Spleen (tissue), 11 donors: ENCODE results near the gene CCN5. TPM values are rescaled to one million over a fixed set of nuclear protein-coding genes. Genes with fewer than 3 reads are reported as not detected.

Experiments
- DNase-seq: peaks from one replicate; pipeline ENCODE4 v3.0.0-alpha.2; 2020
- H3K27ac ChIP-seq, 8 donors: fragments of 200-600 bp; sonication (generic) in 7 of 8; 1 replicate in 4 of 8; 2 replicates in 4 of 8; pipeline versions ENCODE4 v1.5.0 to v1.8.0; 2016 to 2021; ENCODE audit warnings: inconsistent platforms in 4 of 8, mild to moderate bottlenecking in 4 of 8, moderate library complexity in 1 of 8
- H3K27me3 ChIP-seq, 7 donors: fragments of 200-600 bp; sonication (generic) in 6 of 7; replicated peaks in 1 of 7; 1 replicate in 4 of 7; 2 replicates in 3 of 7; pipeline versions ENCODE4 v1.5.0 to v1.8.0; 2016 to 2021; ENCODE audit warnings: inconsistent platforms in 3 of 7, mild to moderate bottlenecking in 1 of 7
- H3K36me3 ChIP-seq, 6 donors: fragments of 200-600 bp; sonication (generic) in 5 of 6; 1 replicate in 4 of 6; 2 replicates in 2 of 6; pipeline versions ENCODE4 v1.5.0 to v1.8.0; 2016 to 2021; ENCODE audit warnings: inconsistent platforms in 2 of 6
- H3K4me1 ChIP-seq, 6 donors: fragments of 200-600 bp; sonication (generic) in 5 of 6; 1 replicate in 3 of 6; 2 replicates in 3 of 6; pipeline versions ENCODE4 v1.5.0 to v1.8.0; 2016 to 2021; ENCODE audit warnings: inconsistent platforms in 3 of 6
- H3K4me3 ChIP-seq, 8 donors: fragments of 200-600 bp; sonication (generic) in 7 of 8; 1 replicate in 4 of 8; 2 replicates in 4 of 8; pipeline versions ENCODE4 v1.5.0 to v1.8.0; 2016 to 2021; ENCODE audit warnings: inconsistent platforms in 4 of 8, mild to moderate bottlenecking in 4 of 8, moderate library complexity in 2 of 8
- H3K9me3 ChIP-seq, 8 donors: fragments of 200-600 bp; sonication (generic) in 7 of 8; 1 replicate in 4 of 8; 2 replicates in 4 of 8; pipeline versions ENCODE4 v1.5.0 to v1.8.0; 2016 to 2021; ENCODE audit warnings: inconsistent platforms in 4 of 8
- CTCF ChIP-seq, 11 experiments: fragments of 200-600 bp in 7 of 11; fragments of 450-650 bp in 4 of 11; sonication (generic) in 4 of 11; IDR thresholded peaks in 8 of 11; conservative IDR thresholded peaks in 3 of 11; 1 replicate in 7 of 11; 2 replicates in 4 of 11; pipeline versions ENCODE4 v1.4.0 to v1.8.0; 2016 to 2021; ENCODE audit warnings: antibody characterized with exemption in 11 of 11, inconsistent platforms in 4 of 11, mild to moderate bottlenecking in 1 of 11
- POLR2A ChIP-seq, 3 donors: fragments of 450-650 bp; IDR thresholded peaks; one replicate each; pipeline ENCODE4 v1.5.1; 2017; ENCODE audit warnings: antibody characterized with exemption in 3 of 3, mild to moderate bottlenecking in 1 of 3
- POLR2AphosphoS5 ChIP-seq, 3 donors: sonication (generic); formaldehyde crosslinking; IDR thresholded peaks; one replicate each; pipeline ENCODE4 v1.5.1; 2017; ENCODE audit warnings: antibody characterized with exemption in 3 of 3
- WGBS, 5 donors: extraction: QIAGEN DNeasy Blood & Tissue Kit in 3 of 5; methylation state at CpG; one replicate each; pipeline versions ENCODE4 v1.1.5 to v1.1.7; 2013 to 2018; 5-methylcytosine and 5-hydroxymethylcytosine counted together
- intact Hi-C: fragments of 100-400 bp; cut with DNase I; formaldehyde crosslinking; loops from one replicate; pipeline ENCODE4 v1.15.0; 2023; ENCODE audit warnings: low total_unique reads
- polyA plus RNA-seq, 3 donors: library from polyadenylated mRNA; stranded (reverse); fragments of 200-250 nt; gene quantifications; one replicate each; pipeline ENCODE4 v1.2.1, GENCODE V29; 2013
- total RNA-seq, 7 donors: library from RNA; depleted of rRNA in 3 of 7; stranded (reverse); fragments of >200 nt in 3 of 7; fragmentation: NEBNext Ultra II Directional in 4 of 7; extraction: Animal tissue kit (Norgen Biotek cat#: 25700) in 4 of 7; gene quantifications; one replicate each; pipeline versions ENCODE4 v1.1.0 to v1.2.1, GENCODE V29; 2016 to 2021
- donor health status: healthy with polysubstance abuse.
- donor health status: DM: no; HTN: no; CAD: no; lungs with moderate emphysema.
- donor health status: DM: no; HTN: no; CAD: no.
- donor health status: Bipolar disorder and iron deficiency.
- donor health status: healthy.
- donor health status: DM: no; HTN: no; CAD: no.
- donor health status: DM: yes; HTN: yes; CAD: no.

The CCN5 gene
- total and polyA plus RNA-seq, 10 donors: 0.51 to 10.6 (median 1.5) TPM; not detected in 1

GRCh38 chr20:44702776-44703175, 12.4 kb upstream of the CCN5 start:
- Histone ChIP-seq H3K4me3 (no peak overlapping the region), H3K27ac (peak overlapping the region in 5 of 8 donors; percentile 26 to 65 (median 46)), H3K36me3 (no peaks in the 10 kb centered on the region), H3K27me3 (peaks cover 0 to 7% (median 0%) of the 10 kb centered on the region in 7 donors), H3K4me1 (peaks cover 3 to 30% (median 14%) of the 10 kb centered on the region in 6 donors), H3K9me3 (no peaks in the 10 kb centered on the region)
- intact Hi-C loops: no loop called here
- peak; percentile 85 for DNase-seq
- TF ChIP-seq CTCF (IDR thresholded peaks at IDR 0.05 in 8 of 11, conservative IDR thresholded peaks at IDR 0.05 in 3 of 11) (no peak), POLR2AphosphoS5 (IDR thresholded peaks at IDR 0.05) (peak; percentile 60 to 77 (median 70))
- WGBS, 5 donors: 13 to 30% (median 19%) methylated on average over 7 to 9 of the region's 9 CpGs

GRCh38 chr20:44703183-44703925, 11.8 kb upstream of the CCN5 start:
- Histone ChIP-seq H3K9me3 (no peaks in the 10 kb centered on the region), H3K4me3 (no peak overlapping the region), H3K27me3 (peaks cover 0 to 7% (median 0%) of the 10 kb centered on the region in 7 donors), H3K4me1 (peaks cover 3 to 30% (median 14%) of the 10 kb centered on the region in 6 donors), H3K36me3 (no peaks in the 10 kb centered on the region), H3K27ac (peak overlapping the region in 6 of 8 donors; percentile 26 to 65 (median 49))
- DNase-seq: no peak
- TF ChIP-seq POLR2A (IDR thresholded peaks at IDR 0.05): no peak
- TF ChIP-seq POLR2AphosphoS5 (IDR thresholded peaks at IDR 0.05): no peak
- TF ChIP-seq CTCF (IDR thresholded peaks at IDR 0.05 in 8 of 11, conservative IDR thresholded peaks at IDR 0.05 in 3 of 11): no peak
- intact Hi-C loops: no loop called here
- WGBS, 5 donors: 57 to 66% (median 65%) methylated on average over 11 to 12 of the region's 12 CpGs

DNA sequence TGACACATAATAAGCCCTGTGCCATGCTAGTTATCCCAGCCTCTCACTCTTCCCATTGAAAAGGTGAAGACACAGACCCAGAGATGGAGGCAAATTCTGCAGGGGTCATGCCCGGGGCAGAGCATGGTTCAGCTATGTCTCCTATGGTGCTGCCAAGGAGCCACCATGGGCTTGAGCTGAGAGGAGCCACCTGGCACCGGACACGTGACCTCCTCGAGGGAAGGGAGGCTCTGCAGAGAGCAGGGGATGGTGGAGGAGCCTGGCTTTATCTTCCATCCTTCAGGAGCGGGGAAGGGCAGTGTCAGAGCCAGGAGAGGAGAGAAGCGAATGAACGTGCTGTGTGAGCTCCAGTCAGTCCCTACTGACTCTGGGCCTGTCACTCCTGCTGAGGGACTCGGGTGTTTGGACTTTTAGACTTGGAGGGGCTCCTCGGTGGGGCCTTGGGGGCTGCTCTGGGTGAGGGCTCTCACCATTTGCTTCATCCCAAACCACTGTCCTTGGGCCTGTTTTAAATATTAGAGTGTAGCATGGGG, 11.1 kb upstream of the CCN5 start:
- no peak for DNase-seq
- no peak overlapping the region for H3K4me3 ChIP-seq
- H3K27ac ChIP-seq: no peak overlapping the region
- intact Hi-C loops: no loop called here
- H3K27me3 ChIP-seq: peaks cover 0 to 7% (median 0%) of the 10 kb centered on the region in 7 donors
- TF ChIP-seq CTCF (IDR thresholded peaks at IDR 0.05 in 8 of 11, conservative IDR thresholded peaks at IDR 0.05 in 3 of 11): no peak
- TF ChIP-seq POLR2AphosphoS5 (IDR thresholded peaks at IDR 0.05): no peak
- no peak for TF ChIP-seq POLR2A (IDR thresholded peaks at IDR 0.05)
- no peaks in the 10 kb centered on the region for H3K36me3 ChIP-seq
- peaks cover 3 to 30% (median 14%) of the 10 kb centered on the region in 6 donors for H3K4me1 ChIP-seq
- WGBS, 5 donors: 80 to 97% (median 87%) methylated on average over 9 of the region's 9 CpGs
- H3K9me3 ChIP-seq: no peaks in the 10 kb centered on the region

GRCh38 chr20:44704551-44704971, 10.6 kb upstream of the CCN5 start:
- Histone ChIP-seq H3K4me3 (no peak overlapping the region), H3K9me3 (no peaks in the 10 kb centered on the region), H3K27me3 (peaks cover 0 to 7% (median 0%) of the 10 kb centered on the region in 7 donors), H3K36me3 (no peaks in the 10 kb centered on the region), H3K27ac (no peak overlapping the region), H3K4me1 (peaks cover 3 to 30% (median 14%) of the 10 kb centered on the region in 6 donors)
- no peak for TF ChIP-seq POLR2AphosphoS5 (IDR thresholded peaks at IDR 0.05)
- TF ChIP-seq CTCF (IDR thresholded peaks at IDR 0.05 in 8 of 11, conservative IDR thresholded peaks at IDR 0.05 in 3 of 11): no peak
- TF ChIP-seq POLR2A (IDR thresholded peaks at IDR 0.05): no peak
- no peak for DNase-seq
- intact Hi-C loops: no loop called here
- WGBS, 5 donors: 49 to 78% (median 59%) methylated on average over 2 to 4 of the region's 4 CpGs
